ENCODE data around the gene CSRNP3. TPM values are rescaled to one million over a fixed set of nuclear protein-coding genes. Genes with fewer than 3 reads are reported as not detected.
A peak's percentile ranks its signal among the peaks of the same experiment; 100 is the strongest.

Gene CSRNP3
- total and polyA plus RNA-seq, 10 of the 15 experiments (the other 5 are each of a cell fraction or from before 2014, with no cell fraction given) = 0.03 to 5.2 (median 0.11) TPM; not detected in 1

- Histone ChIP-seq H4K20me1 (ENCODE audit: control insufficient read depth, insufficient read depth) (no peaks in the 10 kb centered on the region), H3K4me3 (no peak overlapping the region), H2AFZ (ENCODE audit: control insufficient read depth, low read depth, low read length) (no peak overlapping the region), H3K27me3 (replicated peaks in 1 of 2; ENCODE audit: control insufficient read depth in 2 of 2, insufficient read depth in 2 of 2, low read length in 1 of 2) (peaks cover 0 to 2% of the 10 kb centered on the region in 2 experiments; a peak in 1 of 4 replicates), H3K9ac (ENCODE audit: control insufficient read depth, insufficient read depth, low read length) (no peak overlapping the region), H3K36me3 (ENCODE audit: control insufficient read depth in 2 of 2, insufficient read depth in 2 of 2, low read length in 1 of 2) (no peaks in the 10 kb centered on the region), H3K9me3 (replicated peaks; ENCODE audit: control insufficient read depth, insufficient read depth, low read length) (no peaks in the 10 kb centered on the region), H3K4me1 (ENCODE audit: control insufficient read depth, insufficient read depth, low read length) (no peaks in the 10 kb centered on the region), H3K27ac (ENCODE audit: control insufficient read depth, insufficient read depth) (no peak overlapping the region), H3K79me2 (ENCODE audit: control insufficient read depth, insufficient read depth, low read length) (no peaks in the 10 kb centered on the region), H3K4me2 (ENCODE audit: control insufficient read depth, insufficient read depth) (no peak overlapping the region)
- POLR2A ChIA-PET = interaction anchor here (0.9 to 1.2 kb wide), 3 partner anchors 22 to 57 kb away, joined by 3 to 4 read pairs (median 3); no protein-coding TSS in a partner anchor
- RAD21 ChIA-PET (ENCODE audit: unreplicated experiment) = interaction anchor here (0.5 to 3.6 kb wide), 9 partner anchors 11 to 174 kb away, joined by 3 to 21 read pairs (median 6); no protein-coding TSS in a partner anchor
- TF ChIP-seq EZH2 (IDR thresholded peaks at IDR 0.05; ENCODE audit: borderline replicate concordance, control insufficient read depth, low read depth, low read length) (no peak), NFYA (IDR thresholded peaks at IDR 0.05; ENCODE audit: borderline replicate concordance, low read depth, low read length) (no peak), CREB1 (IDR thresholded peaks at IDR 0.05; ENCODE audit: low read depth) (no peak), POU2F2 (IDR thresholded peaks at IDR 0.05; ENCODE audit: borderline replicate concordance, low read depth, low read length) (no peak), RB1 (IDR thresholded peaks at IDR 0.05; ENCODE audit: borderline replicate concordance) (no peak)
- no TSS peak for BruUV-seq (replicated peaks)
- CTCF ChIA-PET = interaction anchor here (0.7 to 1.8 kb wide), 4 partner anchors 17 to 175 kb away, joined by 3 to 9 read pairs (median 5); no protein-coding TSS in a partner anchor
- SMC1A ChIA-PET (ENCODE audit: uncharacterized antibody, unreplicated experiment) = interaction anchor here (0.6 to 4.9 kb wide), 20 partner anchors 8 to 298 kb away, joined by 3 to 75 read pairs (median 5); no protein-coding TSS in a partner anchor
- ATAC-seq = 0 out of 3 replicates have a peak, but pooled peaks have one; percentile 18
- 13% methylated on average over 3 of the region's 3 CpGs for WGBS (ENCODE audit: insufficient coverage, insufficient replicate concordance, low lambda C conversion rate, missing lambda C conversion rate)
- no peak for FAIRE-seq
- DNase-seq (ENCODE audit: low read depth, low spot score) = no peak
- in situ Hi-C loops (cut with MboI) (no loop called here), intact Hi-C loops (cut with micrococcal nuclease; ENCODE audit: unreplicated experiment) (no loop called here)
These were observed 107.1 kb downstream of the CSRNP3 start for GRCh38 chr2:165576409-165577154.

- intact Hi-C loops (cut with micrococcal nuclease; ENCODE audit: unreplicated experiment) = no loop called here
- RAD21 ChIA-PET (ENCODE audit: unreplicated experiment) = no interaction called here
- Histone ChIP-seq H3K36me3 (ENCODE audit: control insufficient read depth in 2 of 2, insufficient read depth in 2 of 2, low read length in 1 of 2) (no peaks in the 10 kb centered on the region), H3K9me3 (replicated peaks; ENCODE audit: control insufficient read depth, insufficient read depth, low read length) (no peaks in the 10 kb centered on the region), H3K9ac (ENCODE audit: control insufficient read depth, insufficient read depth, low read length) (no peak overlapping the region), H3K27ac (ENCODE audit: control insufficient read depth, insufficient read depth) (no peak overlapping the region), H2AFZ (ENCODE audit: control insufficient read depth, low read depth, low read length) (no peak overlapping the region), H3K27me3 (replicated peaks in 1 of 2; ENCODE audit: control insufficient read depth in 2 of 2, insufficient read depth in 2 of 2, low read length in 1 of 2) (peaks cover 0 to 2% of the 10 kb centered on the region in 2 experiments; a peak in 1 of 4 replicates), H3K4me1 (ENCODE audit: control insufficient read depth, insufficient read depth, low read length) (peaks cover 3% of the 10 kb centered on the region; the same call in 1 of the 2 replicates), H3K79me2 (ENCODE audit: control insufficient read depth, insufficient read depth, low read length) (no peaks in the 10 kb centered on the region), H4K20me1 (ENCODE audit: control insufficient read depth, insufficient read depth) (no peaks in the 10 kb centered on the region), H3K4me3 (no peak overlapping the region), H3K4me2 (ENCODE audit: control insufficient read depth, insufficient read depth) (no peak overlapping the region)
- in situ Hi-C loops (cut with MboI) = no loop called here
- FAIRE-seq = no peak
- SMC1A ChIA-PET (ENCODE audit: uncharacterized antibody, unreplicated experiment) = no interaction called here
- WGBS (ENCODE audit: insufficient coverage, insufficient replicate concordance, low lambda C conversion rate, missing lambda C conversion rate) = 53% methylated on average over 3 of the region's 3 CpGs
- BruUV-seq (replicated peaks) = no TSS peak
- POLR2A ChIA-PET = no interaction called here
- CTCF ChIA-PET = no interaction called here
- no peak for ATAC-seq
- DNase-seq (ENCODE audit: low read depth, low spot score) = no peak
- TF ChIP-seq MXI1 (IDR thresholded peaks at IDR 0.05; ENCODE audit: low read depth, low read length) = no peak
- no peak for TF ChIP-seq STAT3 (IDR thresholded peaks at IDR 0.05; ENCODE audit: low read depth, low read length)
- TF ChIP-seq ZBTB40 (IDR thresholded peaks at IDR 0.05; ENCODE audit: borderline replicate concordance) = no peak
- no peak for TF ChIP-seq CBX3 (IDR thresholded peaks at IDR 0.05; ENCODE audit: borderline replicate concordance, low read depth)
- no peak for TF ChIP-seq EED (IDR thresholded peaks at IDR 0.05; ENCODE audit: low read depth)
These were observed 112.9 kb downstream of the CSRNP3 start for GRCh38 chr2:165582409-165582808.

Data from GM12878 (cell line).